HEK293T (cell line): Measurements from ENCODE around the gene STOML2.

Experiments
- CTCF ChIA-PET: fragments of 350-600 bp; formaldehyde crosslinking; extraction: SDS; loops from one replicate; lab custom pipeline; 2021; ENCODE audit warnings: antibody characterized with exemption, inconsistent platforms; lab: Yijun Ruan, JAX
- POLR2A ChIA-PET: fragments of 350-600 bp; formaldehyde crosslinking; extraction: SDS; loops from one replicate; lab custom pipeline; 2020; ENCODE audit warnings: antibody characterized with exemption, inconsistent platforms; lab: Yijun Ruan, JAX
- DNase-seq: peaks from one replicate; pipeline ENCODE4 v3.0.0; 2012; ENCODE audit warnings: mixed read lengths; ENCODE audit errors: extremely low spot score
- ARNT ChIP-seq: fragments of 450-650 bp; IDR thresholded peaks from 2 replicates; pipeline ENCODE4 v1.6.1; 2017; ENCODE audit warnings: mild to moderate bottlenecking
- BHLHE40 ChIP-seq: fragments of 450-650 bp; IDR thresholded peaks from 2 replicates; pipeline ENCODE4 v1.6.1; 2016; ENCODE audit warnings: mild to moderate bottlenecking, moderate library complexity, borderline replicate concordance
- CTBP1 ChIP-seq: fragments of 450-650 bp; IDR thresholded peaks from 2 replicates; pipeline ENCODE4 v1.6.1; 2016; ENCODE audit warnings: borderline replicate concordance
- ELF4 ChIP-seq: fragments of 450-650 bp; IDR thresholded peaks from 2 replicates; pipeline ENCODE4 v1.6.1; 2017; ENCODE audit warnings: antibody characterized with exemption
- FOXA1 ChIP-seq: fragments of 450-650 bp; IDR thresholded peaks from 2 replicates; pipeline ENCODE4 v1.6.1; 2016; ENCODE audit warnings: mild to moderate bottlenecking
- FOXK2 ChIP-seq: fragments of 450-650 bp; IDR thresholded peaks from 2 replicates; pipeline ENCODE4 v1.6.1; 2016; ENCODE audit warnings: mild to moderate bottlenecking
- FOXM1 ChIP-seq: fragments of 450-650 bp; IDR thresholded peaks from 2 replicates; pipeline ENCODE4 v1.6.1; 2017; ENCODE audit warnings: mild to moderate bottlenecking, borderline replicate concordance
- HDGF ChIP-seq: fragments of 450-650 bp; IDR thresholded peaks from 2 replicates; pipeline ENCODE4 v1.6.1; 2017; ENCODE audit warnings: antibody characterized with exemption, borderline replicate concordance
- L3MBTL2 ChIP-seq: fragments of 450-650 bp; conservative IDR thresholded peaks from 2 replicates; pipeline ENCODE4 v1.6.1; 2016; ENCODE audit warnings: mild to moderate bottlenecking
- LEF1 ChIP-seq: fragments of 450-650 bp; IDR thresholded peaks from 2 replicates; pipeline ENCODE4 v1.6.1; 2017; ENCODE audit warnings: mild to moderate bottlenecking, borderline replicate concordance
- NFRKB ChIP-seq: fragments of 450-650 bp; IDR thresholded peaks from 2 replicates; pipeline ENCODE4 v1.6.1; 2016; ENCODE audit warnings: mild to moderate bottlenecking, moderate library complexity
- SP1 ChIP-seq: fragments of 450-650 bp; IDR thresholded peaks from 2 replicates; pipeline ENCODE4 v1.6.1; 2017
- SUZ12 ChIP-seq: fragments of 450-650 bp; IDR thresholded peaks from 2 replicates; pipeline ENCODE4 v1.6.1; 2016; ENCODE audit warnings: mild to moderate bottlenecking
- TARDBP ChIP-seq: fragments of 450-650 bp; IDR thresholded peaks from 2 replicates; pipeline ENCODE4 v1.6.1; 2016
- ZNF384 ChIP-seq: fragments of 450-650 bp; IDR thresholded peaks from 2 replicates; pipeline ENCODE4 v1.6.1; 2016
- TF ChIP-seq, protein P1 (sequence below): fragments of 450-650 bp; IDR thresholded peaks from 2 replicates; pipeline ENCODE4 v1.6.1; 2016

Gene STOML2

DNA sequence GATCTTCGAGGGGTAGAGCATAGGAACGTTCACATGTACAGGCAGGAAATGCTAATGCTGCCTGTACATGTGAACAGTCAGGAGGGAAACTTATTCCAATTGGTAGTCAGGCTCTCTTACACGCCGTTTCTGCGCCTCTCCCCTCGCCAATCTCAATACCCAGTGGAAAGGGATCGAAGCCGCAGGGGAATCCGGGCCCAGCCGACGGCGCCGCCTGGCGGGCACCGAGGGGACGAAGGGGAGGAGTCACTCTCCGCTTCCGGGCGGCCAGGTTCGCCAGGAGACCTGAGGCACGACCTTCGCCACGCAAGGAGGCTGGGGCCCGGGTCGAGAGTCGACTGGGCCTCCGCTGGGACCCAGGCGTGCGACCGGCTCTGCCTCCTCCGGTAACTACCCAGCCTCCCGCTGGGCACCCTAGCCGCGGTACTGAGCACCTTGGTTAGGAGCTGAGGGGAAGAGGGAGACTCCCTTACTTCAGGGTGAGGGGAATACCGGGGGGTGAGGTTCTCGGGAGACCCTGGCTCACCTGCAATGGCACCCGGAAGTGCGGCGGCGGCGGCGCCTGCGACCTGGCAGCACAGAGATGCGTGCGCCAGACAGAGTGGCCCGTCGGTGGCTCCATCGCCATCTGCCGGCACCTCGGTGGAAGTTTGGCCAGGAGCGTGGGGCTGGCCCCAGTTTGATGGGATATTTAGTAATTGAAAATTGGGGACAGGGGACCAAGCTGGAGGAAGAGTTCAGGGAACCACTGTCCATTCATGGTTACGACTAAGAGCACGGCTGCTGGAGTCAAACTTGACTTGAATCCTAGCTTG is 6.7 kb downstream of the STOML2 start, which contains the start of gene PIGO:
Gene PIGO, minus strand, starts transcription at position 557 of the 815 bp plus-strand sequence. CDS start 1,026 bp downstream, outside the sequence.
- POLR2A ChIA-PET = interaction anchor here (0.6 to 3.0 kb wide), 6 partner anchors 12 to 328 kb away, joined by 3 to 17 read pairs (median 4); partner anchors contain the start of gene FANCG
- DNase-seq = peak; percentile 86
- CTCF ChIA-PET = interaction anchor here (0.9 kb wide), 3 partner anchors 14 to 17 kb away, joined by 3 read pairs; no protein-coding TSS in a partner anchor

DNA sequence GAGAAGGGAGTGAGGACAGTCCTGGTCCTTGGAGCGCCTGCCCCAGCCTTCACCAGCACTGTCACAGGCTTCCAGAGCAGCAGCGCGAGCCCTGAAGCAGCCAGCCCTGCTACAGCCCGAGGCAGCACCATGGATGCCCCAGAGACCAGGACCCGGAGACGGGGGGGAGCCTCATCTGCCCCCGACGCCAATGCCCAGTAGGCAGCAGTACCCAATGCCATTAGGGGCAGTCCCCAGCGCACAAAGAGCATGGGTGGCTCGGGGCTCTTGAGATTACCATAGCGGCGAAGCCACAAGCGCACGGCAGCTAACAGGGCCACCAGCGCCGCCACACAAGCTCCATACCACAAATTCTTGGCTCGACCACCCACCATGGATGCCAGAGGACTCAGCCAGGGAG is 11.4 kb downstream of the STOML2 start:
- no peak for TF ChIP-seq SP1
- no peak for TF ChIP-seq TARDBP
- no peak for TF ChIP-seq BHLHE40
- TF ChIP-seq NFRKB = no peak
- TF ChIP-seq HDGF = no peak
- no peak for TF ChIP-seq FOXK2
- no peak for TF ChIP-seq FOXA1
- no peak for TF ChIP-seq FOXM1
- no peak for TF ChIP-seq L3MBTL2
- TF ChIP-seq ARNT = no peak
- TF ChIP-seq ZNF384 = no peak
- no peak for TF ChIP-seq SUZ12
- TF ChIP-seq CTBP1 = no peak
- no peak for TF ChIP-seq LEF1
- TF ChIP-seq, protein P1, sequence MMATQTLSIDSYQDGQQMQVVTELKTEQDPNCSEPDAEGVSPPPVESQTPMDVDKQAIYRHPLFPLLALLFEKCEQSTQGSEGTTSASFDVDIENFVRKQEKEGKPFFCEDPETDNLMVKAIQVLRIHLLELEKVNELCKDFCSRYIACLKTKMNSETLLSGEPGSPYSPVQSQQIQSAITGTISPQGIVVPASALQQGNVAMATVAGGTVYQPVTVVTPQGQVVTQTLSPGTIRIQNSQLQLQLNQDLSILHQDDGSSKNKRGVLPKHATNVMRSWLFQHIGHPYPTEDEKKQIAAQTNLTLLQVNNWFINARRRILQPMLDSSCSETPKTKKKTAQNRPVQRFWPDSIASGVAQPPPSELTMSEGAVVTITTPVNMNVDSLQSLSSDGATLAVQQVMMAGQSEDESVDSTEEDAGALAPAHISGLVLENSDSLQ = no peak
- no peak for TF ChIP-seq ELF4
- ChIA-PET POLR2A (interaction anchor here (1.1 to 1.9 kb wide), 4 partner anchors 11 to 19 kb away, joined by 3 to 6 read pairs (median 4); partner anchors contain the start of genes FANCG, STOML2 and VCP), CTCF (interaction anchor here (1.5 kb wide), 1 partner anchor 20 kb away, joined by 4 read pairs; the partner anchor contains the start of gene VCP)
- DNase-seq = no peak

More for the DNA sequence above, 6.7 kb downstream of the STOML2 start, which contains the start of gene PIGO:
- TF ChIP-seq ELF4 (peak; percentile 97), FOXA1 (no peak), NFRKB (peak; percentile 14; the same call in 1 of the 2 replicates), LEF1 (0 out of 2 replicates have a peak, but pooled peaks have one; percentile 38), L3MBTL2 (peak; percentile 61), SP1 (no peak), ZNF384 (no peak), HDGF (no peak)

DNA sequence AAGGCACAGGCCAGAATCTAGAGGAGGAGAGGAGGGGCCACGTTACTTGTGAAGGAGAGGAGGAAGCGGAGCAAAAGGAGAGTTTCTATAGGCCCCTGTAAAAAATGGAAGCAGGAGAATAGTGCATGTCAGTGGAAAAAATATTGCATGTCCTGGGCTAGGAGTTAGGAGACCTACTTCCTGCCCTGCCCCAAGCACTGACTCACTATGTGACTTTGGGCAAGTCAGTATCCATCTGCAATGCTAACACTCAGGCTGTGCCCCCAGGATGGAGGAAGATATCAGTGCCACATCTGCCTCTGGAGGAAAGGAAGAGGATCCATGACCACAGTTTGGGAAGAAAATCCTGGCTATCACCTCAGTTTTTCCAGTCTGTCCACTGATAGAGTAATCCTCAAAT is 13.5 kb downstream of the STOML2 start:
- CTCF ChIA-PET = no interaction called here
- no peak for TF ChIP-seq ELF4
- no peak for DNase-seq
- POLR2A ChIA-PET = no interaction called here

DNA sequence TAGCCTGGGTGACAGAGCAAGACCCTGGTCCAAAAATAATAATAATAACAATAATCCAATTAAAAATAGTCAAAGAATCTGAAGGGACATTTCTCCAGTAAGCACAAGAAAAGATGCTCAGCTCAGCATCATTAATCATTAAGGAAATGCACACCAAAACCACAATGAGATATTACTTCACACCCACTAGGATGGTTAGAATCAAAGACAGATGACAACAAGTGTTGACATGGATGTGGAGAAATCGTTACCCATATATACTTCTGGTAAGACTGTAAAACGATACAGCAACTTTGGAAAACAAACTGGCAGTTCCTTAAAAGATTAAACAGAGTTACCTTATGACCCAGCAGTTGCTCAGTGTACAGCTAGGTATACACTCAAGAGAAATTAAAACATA is 17.9 kb downstream of the STOML2 start:
- no peak for DNase-seq
- ChIA-PET POLR2A (no interaction called here), CTCF (no interaction called here)
- TF ChIP-seq FOXM1 = no peak
- no peak for TF ChIP-seq ZNF384
- no peak for TF ChIP-seq LEF1
- no peak for TF ChIP-seq SUZ12
- no peak for TF ChIP-seq SP1
- TF ChIP-seq FOXK2 = no peak
- no peak for TF ChIP-seq FOXA1
- TF ChIP-seq ELF4 = no peak
- TF ChIP-seq BHLHE40 = no peak
- TF ChIP-seq, protein P1 = no peak
- no peak for TF ChIP-seq ARNT
- TF ChIP-seq NFRKB = no peak
- no peak for TF ChIP-seq L3MBTL2
- TF ChIP-seq TARDBP = no peak
- TF ChIP-seq CTBP1 = no peak
- TF ChIP-seq HDGF = no peak

DNA sequence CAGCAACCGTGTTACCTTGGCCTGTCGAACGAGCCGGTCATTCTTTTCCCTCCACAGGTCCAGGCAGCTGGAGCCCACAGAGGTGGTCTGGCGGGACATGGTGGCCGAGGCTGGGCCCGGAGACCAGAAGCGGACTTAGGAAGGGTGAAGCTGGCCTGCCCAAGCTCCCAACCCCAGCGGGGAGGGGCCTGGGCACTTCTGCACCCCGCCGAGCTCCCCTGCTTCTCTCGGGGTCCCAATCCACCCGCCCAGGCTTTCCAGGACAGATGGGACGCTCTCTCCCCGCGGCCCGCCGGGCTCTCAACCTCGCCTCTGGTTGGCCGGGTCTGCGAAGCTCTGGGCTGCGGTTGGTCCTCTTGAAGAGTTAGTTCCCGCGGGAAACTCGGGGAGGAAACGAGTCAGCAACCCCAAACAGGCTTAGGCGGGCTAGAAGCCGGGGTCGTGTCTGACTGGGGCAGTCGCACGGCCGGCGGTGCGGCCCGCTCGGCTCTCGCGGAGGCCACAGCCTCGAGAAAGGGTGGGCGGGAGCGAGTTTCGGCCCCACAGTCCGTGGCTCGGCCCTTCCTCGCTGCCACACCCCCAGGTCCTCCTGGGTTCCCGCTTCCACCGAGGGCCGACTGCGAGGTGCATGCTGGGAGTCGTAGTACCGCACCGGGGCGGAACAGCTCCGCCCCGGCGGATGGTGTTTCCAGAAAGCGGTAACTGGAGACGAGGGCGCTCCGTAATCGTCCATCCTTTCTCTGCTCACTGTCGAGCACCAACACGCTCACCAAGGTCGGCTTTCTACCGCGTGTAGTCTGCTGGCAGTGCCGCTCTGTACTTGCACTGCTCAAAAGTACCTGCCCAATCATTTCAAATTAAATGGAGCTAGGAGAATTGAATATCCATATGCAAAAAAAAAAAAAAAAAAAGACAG is 23.2 kb downstream of the STOML2 start, which contains the start of gene FANCG:
Gene FANCG, minus strand, starts transcription at position 517 of the 916 bp plus-strand sequence. Its CDS starts 418 bp downstream, at position 99.
- ChIA-PET CTCF (interaction anchor here (0.6 to 1.2 kb wide), 4 partner anchors 14 to 38 kb away, joined by 3 to 4 read pairs (median 3); partner anchors contain the start of gene PIGO), POLR2A (interaction anchor here (0.7 to 4.1 kb wide), 11 partner anchors 8 to 82 kb away, joined by 3 to 28 read pairs (median 4); partner anchors contain the start of genes PIGO, STOML2, UNC13B and VCP)
- DNase-seq = peak; percentile 87
- no peak for TF ChIP-seq ELF4
- TF ChIP-seq L3MBTL2 = peak; percentile 97
- peak; percentile 82; the same call in 1 of the 2 replicates for TF ChIP-seq HDGF
- TF ChIP-seq BHLHE40 = no peak
- TF ChIP-seq, protein P1 = no peak
- TF ChIP-seq LEF1 = no peak
- no peak for TF ChIP-seq TARDBP
- TF ChIP-seq NFRKB = no peak
- TF ChIP-seq ARNT = no peak
- no peak for TF ChIP-seq SP1
- TF ChIP-seq SUZ12 = no peak
- TF ChIP-seq ZNF384 = no peak
- no peak for TF ChIP-seq FOXM1
- no peak for TF ChIP-seq CTBP1
